Stimulated activated CD4-positive, alpha-beta T cell treated with anti-CD3 and anti-CD28 coated beads, Interleukin-4, amount 100 ng/mL, for 24 hours (primary cell): ENCODE results near the gene FLAD1.

Experiments
- DNase-seq: peaks from one replicate; pipeline ENCODE4 v3.0.0-alpha.2; 2020

Gene FLAD1

DNA sequence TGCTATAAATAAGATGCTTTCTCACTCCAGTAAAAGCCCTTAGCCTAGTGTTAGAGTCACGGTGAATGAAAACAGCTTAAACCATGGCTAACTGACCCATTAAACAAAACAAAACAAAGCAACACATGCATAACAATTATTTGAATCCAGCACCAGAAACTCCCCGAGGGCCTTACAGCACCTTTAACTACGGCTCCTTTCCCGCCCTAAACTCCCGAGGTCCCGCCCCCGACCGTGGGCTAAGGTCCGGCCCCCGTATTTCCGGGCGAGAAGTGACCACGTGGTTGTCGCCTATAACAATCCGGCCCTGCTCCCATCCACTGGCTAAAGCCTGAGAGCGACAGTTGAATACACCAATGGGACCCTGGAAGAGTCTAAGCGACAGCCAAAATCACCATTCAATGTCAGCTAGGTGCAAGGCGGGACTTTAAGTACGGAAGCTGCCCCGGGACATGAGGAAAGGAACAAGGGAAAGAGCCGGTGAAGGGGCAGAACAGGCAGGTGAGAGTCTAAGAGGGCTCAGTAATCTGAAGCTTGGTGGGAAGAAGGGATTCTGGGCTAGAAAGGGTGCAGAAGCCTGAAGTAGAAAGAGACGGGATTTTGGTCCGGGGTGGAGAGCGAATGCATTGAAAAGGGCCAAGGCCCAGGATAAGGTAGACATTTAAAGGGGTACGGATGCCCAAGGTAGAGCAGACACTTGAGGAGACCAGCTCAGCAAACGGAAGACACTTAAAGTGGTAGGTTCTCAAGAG is at the start of gene FLAD1:
TSS of gene FLAD1 (plus strand) at position 448 of the 752 bp plus-strand sequence. CDS start 351 bp downstream, outside the sequence.
- peak; percentile 98 for DNase-seq

DNA sequence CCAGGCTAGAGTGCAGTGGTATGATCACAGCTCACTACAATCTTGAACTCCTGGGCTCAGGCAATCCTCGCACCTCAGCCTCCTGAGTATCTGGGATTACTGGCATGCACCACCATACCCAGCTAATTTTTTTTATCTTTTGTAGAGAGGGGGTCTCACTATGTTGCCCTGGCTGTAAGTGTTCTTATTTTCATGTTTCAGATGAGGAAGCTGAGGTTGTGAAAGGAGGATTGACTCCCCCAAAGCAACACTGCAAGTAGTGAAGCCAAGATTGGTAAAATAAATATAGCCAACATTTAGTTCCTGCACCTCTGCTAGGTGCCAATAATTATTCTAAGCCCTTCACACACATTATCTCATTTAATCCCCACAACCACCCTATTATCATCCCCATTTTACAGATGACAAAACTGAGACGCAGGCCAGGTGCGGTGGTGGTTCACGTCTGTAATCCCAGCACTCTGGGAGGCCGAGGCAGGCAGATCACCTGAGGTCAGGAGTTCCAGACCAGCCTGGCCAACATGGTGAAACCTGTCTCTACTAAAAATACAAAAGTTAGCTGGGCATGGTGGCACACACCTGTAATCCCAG is 48.7 kb upstream of the FLAD1 start:
- DNase-seq = no peak

GRCh38 chr1:154935749-154936554 is 47.2 kb upstream of the FLAD1 start:
- DNase-seq = no peak

DNA sequence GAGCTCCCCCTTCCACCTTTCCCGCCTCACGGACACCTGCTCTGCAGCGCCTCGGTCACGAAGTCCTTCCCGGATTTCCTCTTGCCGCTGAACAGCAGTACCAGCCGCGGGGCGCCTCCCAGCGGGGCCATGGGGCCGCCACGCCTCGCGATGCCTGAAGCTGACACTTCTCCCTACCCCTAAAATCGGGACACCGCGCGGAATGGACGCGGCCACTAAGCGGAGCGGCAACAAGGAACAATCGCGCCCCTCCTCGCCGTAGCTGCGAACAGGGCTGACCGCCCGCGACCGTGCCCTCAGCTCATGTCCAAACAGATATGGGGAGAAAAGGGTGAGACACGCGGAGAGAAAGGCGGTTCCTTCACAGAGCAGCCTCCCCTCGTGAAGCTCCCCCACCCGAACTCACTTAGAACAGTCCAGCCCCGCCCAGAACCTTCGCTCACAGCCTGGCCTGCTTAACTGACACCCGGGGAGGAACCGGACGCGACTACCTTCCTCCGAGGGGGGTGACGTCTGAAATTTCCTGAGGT is 46.5 kb upstream of the FLAD1 start, which contains the start of gene PMVK:
TSS of gene PMVK (minus strand) at position 165 of the 530 bp plus-strand sequence. CDS start at position 131, 34 bp downstream.
- DNase-seq = peak; percentile 97

DNA sequence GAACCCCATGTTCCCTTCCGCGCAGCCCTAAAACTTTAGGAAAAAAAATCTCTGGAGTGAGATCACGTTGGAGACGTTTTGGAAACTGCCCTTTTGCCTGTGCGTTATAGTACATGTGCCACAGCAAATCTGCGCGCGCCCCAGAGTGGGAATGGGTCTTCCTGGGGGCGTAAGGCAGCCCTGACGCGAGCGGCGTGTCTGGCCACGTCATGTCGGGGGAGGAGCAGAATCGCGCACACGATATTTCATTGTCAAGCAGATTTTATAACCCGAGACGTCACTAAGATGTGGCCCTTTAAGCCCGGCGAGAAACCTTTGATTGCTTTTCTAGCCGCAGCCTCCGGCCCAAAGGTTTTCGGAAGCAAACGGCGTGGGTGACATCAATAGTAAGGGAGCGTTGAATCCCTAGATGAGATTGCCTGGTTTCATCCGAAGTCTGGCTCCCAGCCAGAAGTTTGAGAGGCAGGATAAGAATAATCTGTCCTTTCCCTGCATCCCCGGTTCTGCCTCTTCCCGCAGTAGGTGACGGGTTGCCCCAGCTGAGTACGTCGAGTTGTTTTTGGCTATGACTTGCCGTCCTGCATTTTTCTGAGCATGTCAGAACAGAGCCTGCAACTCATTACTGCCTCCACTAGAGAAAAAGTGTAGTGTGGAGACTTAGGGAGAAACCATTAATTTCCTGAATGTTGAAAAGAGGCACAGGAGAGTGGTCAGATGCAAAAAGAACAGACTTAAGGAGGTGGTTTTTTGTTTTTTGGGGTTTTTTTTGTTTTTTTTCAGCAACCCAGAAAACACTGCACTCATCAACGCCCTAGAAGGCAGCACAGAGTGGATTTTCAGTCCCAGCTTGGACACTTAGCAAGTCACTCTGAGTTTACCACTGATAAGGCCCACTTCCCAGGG is 45.8 kb upstream of the FLAD1 start:
- peak; percentile 91 for DNase-seq

DNA sequence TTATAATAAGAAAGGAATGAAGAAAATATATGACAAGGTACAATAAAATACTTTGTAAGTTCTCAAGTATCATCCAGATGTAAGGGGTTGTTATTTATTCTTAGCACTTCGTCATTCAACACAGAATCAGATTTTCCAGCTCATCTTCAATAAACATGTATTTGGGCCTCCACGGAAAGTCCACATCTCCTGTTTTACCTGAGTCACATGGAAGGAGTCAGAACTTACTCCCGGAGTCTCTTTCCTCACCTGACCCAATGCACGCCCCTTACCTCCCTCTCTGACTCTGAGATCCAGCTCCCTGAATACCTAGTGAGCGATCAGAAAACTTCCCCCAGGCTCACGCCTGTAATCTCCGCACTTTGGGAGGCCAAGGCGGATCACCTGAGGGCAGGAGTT is 45.2 kb upstream of the FLAD1 start:
- peak; percentile 7 for DNase-seq

DNA sequence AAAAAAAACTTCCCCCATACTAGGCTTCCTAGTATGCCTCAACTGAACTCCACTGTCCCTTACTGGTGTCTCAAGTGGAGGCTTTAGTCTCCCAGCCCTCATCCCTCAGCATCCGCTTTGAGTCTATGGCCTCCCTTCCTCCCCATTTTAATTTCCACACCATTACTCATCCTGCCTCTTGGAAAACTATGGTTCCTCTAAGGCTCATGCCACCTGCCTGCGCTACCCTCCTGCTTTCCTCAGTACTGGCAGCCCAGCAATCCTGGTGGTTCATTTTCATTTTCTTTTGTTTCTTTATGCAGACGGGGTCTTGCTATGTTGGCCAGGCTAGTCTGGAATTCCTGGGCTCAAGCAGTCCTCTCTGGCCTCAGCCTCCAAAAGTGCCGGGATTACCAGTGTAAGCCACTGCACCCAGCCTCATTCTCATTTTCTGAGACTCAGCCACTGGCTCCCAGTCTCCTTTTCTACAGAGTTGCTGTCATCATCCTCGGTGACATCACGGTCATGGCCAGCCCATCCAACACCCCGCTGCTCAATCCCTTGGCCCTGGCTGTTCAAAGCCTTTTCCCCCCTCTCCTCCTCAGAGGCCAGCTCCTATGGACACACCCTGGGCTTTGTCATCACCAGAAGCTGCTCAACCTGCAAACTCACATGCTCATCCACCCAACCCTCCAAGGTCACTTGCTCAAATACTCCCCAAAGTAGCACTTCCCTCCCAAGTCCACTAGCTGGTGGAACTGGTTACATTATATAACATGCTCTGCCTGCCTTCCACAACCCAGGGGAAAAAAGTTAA is 44.3 kb upstream of the FLAD1 start:
- peak; percentile 2 for DNase-seq

GRCh38 chr1:154940213-154940560 is 43.0 kb upstream of the FLAD1 start:
- peak; percentile 3 for DNase-seq

DNA sequence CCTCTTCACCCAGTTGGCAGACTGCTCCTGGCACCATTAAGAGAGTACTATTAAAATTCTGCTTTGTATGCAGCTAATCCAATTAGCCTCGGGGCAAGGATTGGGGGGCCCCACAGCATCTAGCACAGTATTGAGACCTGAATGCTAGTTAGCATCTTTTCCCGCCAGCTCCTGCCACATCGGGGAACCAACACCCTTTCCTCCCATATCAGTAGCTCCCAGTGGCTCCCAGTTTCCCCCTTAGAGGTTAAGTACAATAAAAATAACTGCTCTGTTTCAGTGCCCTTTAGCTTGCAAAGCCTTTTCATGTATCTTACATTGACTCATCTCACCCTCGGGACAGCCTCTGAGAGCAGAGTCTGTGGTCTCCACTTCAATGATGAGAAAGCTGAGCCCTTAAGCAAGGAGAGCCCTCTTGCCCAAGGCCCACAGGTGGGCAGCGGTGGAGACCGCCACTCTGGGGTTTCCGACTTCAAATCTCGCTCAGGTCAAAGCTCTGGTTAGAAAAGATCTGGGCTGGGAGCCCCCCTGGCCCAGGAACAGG is 42.4 kb upstream of the FLAD1 start:
- peak; percentile 27 for DNase-seq

- DNase-seq = peak; percentile 3
Measured at GRCh38 chr1:154941333-154942013, 41.7 kb upstream of the FLAD1 start.

DNA sequence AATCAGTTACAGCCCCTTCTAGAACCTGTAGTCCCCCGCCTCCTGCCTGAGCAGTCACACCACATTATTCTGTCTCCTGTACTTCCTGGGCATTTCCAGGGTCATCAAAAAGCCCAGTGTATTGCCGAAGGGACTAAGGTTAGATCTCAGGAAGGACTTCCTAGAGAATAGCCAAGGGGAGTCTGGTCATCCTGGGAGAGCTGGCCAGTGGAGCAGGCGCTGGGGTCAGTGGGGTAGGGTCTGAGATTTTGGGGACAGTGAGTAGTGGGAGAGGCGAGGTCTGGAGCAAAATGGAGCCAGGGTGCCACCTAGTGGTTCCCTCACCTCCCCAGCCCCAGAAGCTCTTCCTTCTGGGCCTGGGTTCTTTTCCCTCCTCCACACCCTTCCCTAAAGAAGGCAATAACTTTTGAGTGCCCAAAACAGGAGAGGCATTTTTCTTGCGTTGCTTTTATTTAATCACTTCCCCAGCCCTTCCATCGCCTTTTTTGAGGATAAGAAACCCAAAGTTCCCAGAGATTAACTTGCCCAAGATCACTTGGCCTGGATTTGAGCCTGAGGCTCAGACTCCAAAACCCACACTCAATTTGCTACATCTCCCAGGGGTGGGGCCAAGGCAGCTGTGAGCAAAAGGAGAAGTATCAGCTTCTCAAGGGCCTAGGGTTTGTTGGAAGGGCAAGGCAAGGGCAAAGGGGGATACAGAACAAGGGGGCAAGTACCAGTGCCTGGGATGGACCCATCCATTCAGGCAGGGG is 39.3 kb upstream of the FLAD1 start:
- DNase-seq = peak; percentile 50

DNA sequence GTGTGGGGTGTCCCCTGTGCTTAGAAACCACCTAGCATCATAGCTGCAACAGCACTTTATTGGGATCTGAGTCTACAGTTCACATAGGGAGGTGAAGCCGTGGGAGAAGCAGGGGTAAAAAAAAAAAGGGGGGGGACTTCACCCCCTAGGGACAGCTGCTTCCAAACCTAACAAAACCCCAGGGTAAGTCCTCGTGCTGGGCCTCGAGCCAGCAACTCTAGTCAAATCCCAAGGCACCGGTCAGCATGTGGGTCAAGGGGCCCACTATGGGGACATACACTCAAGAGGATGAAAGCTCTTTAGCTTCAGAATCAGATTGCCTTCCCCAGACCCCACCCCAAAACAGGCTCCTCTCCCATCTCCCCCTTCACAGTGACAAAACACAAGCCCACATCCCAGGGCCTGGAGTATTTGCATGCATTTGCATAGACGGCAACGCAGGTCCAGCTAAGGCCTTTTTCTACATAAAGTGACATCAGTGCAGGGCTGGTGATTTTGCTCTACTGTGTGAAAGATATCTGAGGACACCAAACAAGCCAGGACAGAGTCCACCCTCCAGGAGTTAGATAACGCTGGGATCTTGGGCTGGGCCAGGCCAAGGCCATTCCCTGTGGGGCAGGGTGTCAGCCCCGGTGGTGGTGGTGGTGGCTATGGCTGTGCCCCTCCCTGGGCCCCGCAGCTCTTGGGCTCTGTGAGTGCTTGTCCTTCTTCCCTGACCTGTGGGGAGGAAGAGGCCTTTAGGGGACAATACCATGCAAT is 38.6 kb upstream of the FLAD1 start:
- DNase-seq = no peak

GRCh38 chr1:154945160-154945961 is 37.8 kb upstream of the FLAD1 start:
- no peak for DNase-seq

GRCh38 chr1:154945962-154946850 is 36.9 kb upstream of the FLAD1 start:
- DNase-seq = no peak

DNA sequence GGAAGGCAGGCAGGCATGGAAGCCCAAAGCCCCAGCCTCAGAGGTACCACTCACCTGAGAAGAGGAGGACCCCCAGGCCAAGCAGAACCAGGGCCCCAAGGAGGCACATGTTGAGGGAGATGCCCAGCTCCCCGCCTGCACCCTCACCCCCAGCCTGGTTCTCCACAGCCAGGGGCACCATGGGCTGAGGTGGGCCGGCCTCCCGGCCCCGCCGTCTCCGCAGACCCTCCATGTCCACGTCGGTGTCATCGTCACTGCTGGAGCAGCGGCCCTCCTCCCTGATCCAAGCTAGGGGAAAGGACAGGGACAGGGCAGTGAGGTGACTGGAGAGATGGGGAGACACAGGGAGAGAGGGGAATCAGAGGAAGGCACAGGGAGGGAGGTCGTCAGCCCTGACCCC is 35.1 kb upstream of the FLAD1 start:
- DNase-seq = no peak

DNA sequence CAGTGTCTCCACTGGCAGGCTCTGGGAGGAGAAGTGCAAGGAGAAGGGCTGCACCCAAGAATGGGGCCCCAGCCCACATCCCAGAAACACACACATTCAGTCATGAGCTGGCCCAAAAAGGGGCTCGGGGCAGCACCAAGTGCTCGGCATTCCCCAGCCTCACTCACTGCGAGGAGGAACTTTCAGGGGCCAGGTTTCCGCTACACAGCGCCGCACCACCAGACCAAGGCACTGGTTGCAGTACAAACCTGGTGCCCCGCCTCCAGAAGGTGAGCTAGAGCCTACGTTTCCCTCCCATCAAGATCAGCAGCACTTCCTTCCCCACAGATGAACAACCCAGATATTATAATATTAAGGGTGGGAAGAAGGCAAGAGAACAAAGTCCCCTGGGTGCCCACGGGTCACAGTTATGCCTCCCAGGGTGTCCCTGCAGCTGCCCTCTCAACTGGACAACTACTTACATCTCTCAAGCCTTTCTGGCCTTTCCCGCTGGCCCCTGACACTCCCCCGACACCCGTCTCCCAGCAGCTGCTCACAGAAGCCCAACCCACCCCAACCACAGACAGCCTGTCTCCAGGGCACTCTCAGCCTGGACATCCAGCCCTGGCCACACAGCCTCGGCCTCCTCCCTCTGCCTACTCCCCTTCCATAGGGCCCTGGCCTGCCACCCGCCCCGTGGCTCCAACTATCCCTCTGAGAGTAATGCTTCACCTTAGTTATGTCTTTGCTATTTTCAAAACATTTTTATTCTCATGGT is 31.1 kb upstream of the FLAD1 start:
- DNase-seq = peak; percentile 69
